D721Med (cell line): ENCODE data around the gene ALDH5A1.
A peak's percentile ranks its signal among the peaks of the same experiment; 100 is the strongest.

ENCODE experiments used
- DNase-seq: peaks from one replicate; pipeline ENCODE4 v3.0.0; 2011; ENCODE audit warnings: low spot score; ENCODE audit not compliant: insufficient read length
- FAIRE-seq: peaks from 2 replicates; lab custom pipeline; 2011; peaks lifted over from hg19 to GRCh38; lab: Jason Lieb, UNC
- CTCF ChIP-seq: IDR thresholded peaks from 2 replicates; pipeline ENCODE4 v1.5.1; 2012; ENCODE audit warnings: mild to moderate bottlenecking, control low read depth; ENCODE audit not compliant: insufficient read depth; ENCODE audit errors: missing control alignments

ALDH5A1 gene

GRCh38 chr6:24522228-24523176 lies 27.7 kb downstream of the ALDH5A1 start:
- DNase-seq = no peak
- no peak for FAIRE-seq
- no peak for TF ChIP-seq CTCF

DNA sequence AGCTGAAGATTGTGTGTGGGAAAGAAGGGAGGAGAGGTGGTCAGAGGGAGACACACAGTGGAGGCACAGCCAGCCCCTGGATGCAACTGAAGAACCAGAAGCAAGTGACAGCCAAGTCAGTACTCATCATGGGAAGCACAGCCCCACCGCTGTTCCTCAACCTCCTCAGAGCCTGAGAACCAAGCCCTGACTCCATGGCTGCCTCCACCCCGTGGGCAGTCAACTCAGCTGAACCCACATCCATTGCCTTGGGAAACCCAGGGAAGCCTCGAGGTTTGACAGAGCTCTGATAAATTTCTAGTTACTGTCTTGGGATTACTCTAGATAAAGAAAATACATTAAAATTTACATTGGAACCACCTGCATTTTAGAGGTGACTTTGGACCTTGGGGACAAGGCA lies 29.6 kb downstream of the ALDH5A1 start:
- TF ChIP-seq CTCF = no peak
- no peak for DNase-seq
- FAIRE-seq = no peak

- TF ChIP-seq CTCF = peak; percentile 44
- DNase-seq (no peak), FAIRE-seq (no peak)
These were observed 30.0 kb downstream of the ALDH5A1 start for GRCh38 chr6:24524805-24525204.

DNA sequence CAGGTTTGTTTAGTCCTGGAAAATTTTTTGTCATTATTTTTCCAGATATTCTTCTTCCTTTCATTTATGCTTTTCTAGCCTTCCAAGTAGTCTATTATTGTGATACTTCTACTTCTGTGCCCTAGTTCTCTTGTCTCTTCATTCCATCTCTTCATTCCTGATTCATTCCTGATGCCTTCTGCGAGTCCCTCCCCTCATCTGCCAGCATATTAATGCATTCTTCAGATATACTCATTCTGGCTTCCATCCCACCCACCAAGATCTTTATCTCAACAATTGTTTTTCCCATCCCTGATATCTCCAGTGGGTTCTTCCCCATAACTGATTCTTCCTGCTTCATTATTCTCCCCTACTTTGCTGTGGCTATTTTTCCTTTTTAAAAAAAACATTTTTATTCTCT lies 35.2 kb downstream of the ALDH5A1 start:
- no peak for TF ChIP-seq CTCF
- no peak for FAIRE-seq
- no peak for DNase-seq

- no peak for TF ChIP-seq CTCF
- FAIRE-seq = no peak
- no peak for DNase-seq
These were observed 39.6 kb downstream of the ALDH5A1 start for GRCh38 chr6:24534329-24534728.

GRCh38 chr6:24535210-24535609 lies 40.4 kb downstream of the ALDH5A1 start:
- no peak for FAIRE-seq
- no peak for DNase-seq
- TF ChIP-seq CTCF = no peak

- FAIRE-seq = no peak
- no peak for DNase-seq
These were observed 41.7 kb downstream of the ALDH5A1 start for GRCh38 chr6:24536466-24536865.

More at GRCh38 chr6:24536466-24536865, 41.7 kb downstream of the ALDH5A1 start:
- no peak for TF ChIP-seq CTCF
